Motor neuron (in vitro differentiated cells): ENCODE measurements around the gene SIRT3. TPM values are rescaled to one million over a fixed set of nuclear protein-coding genes. Genes with fewer than 3 reads are reported as not detected.
A peak's percentile ranks its signal among the peaks of the same experiment; 100 is the strongest.
"Not testable (repeated sequence)": the region's sequence is repeated elsewhere in the genome, so short reads cannot be mapped to it uniquely, and the experiment has no call there.

ENCODE experiments used
- ATAC-seq, 8 experiments: fragments of 200-7000 bp; cut with Tn5 transposase; replicated peaks in 6 of 8; 2 replicates each; pipeline ENCODE4 v1.8.0; 2021; ENCODE audit warnings: mild to moderate bottlenecking in 8 of 8, moderate library complexity in 8 of 8
- H3K27ac ChIP-seq, 2 donors: fragments of 250-450 bp; sonication (Bioruptor Pico); 2 replicates each; pipeline ENCODE4 v1.9.0; 2021; ENCODE audit warnings: antibody characterized with exemption in 2 of 2, mild to moderate bottlenecking in 2 of 2, moderate library complexity in 1 of 2
- H3K4me1 ChIP-seq, 2 donors: fragments of 250-450 bp; sonication (Bioruptor Pico); replicated peaks in 1 of 2; 2 replicates each; pipeline ENCODE4 v1.6.1; 2021; ENCODE audit warnings: antibody characterized with exemption in 2 of 2, mild to moderate bottlenecking in 2 of 2, moderate library complexity in 1 of 2
- H3K4me3 ChIP-seq, 5 donors: fragments of 250-450 bp; sonication (Bioruptor Pico); 2 replicates each; pipeline ENCODE4 v1.9.0; 2021; ENCODE audit warnings: antibody characterized with exemption in 5 of 5, mild to moderate bottlenecking in 5 of 5, moderate library complexity in 4 of 5
- WGBS, 10 experiments: fragments of 450-650 bp; shearing (Covaris generic); methylation state at CpG; one replicate each; pipeline ENCODE4 v1.0.0; 2022; 5-methylcytosine and 5-hydroxymethylcytosine counted together
- in situ Hi-C, 9 experiments: fragments of 400-800 bp; cut with MboI; loops; one replicate each; pipeline ENCODE4 v1.15.0; 2021; ENCODE audit warnings: low sequenced_read_pairs in 9 of 9, low pct_unique_long_range_greater_than_20kb in 2 of 9; ENCODE audit not compliant: unreplicated experiment in 9 of 9
- total RNA-seq, 8 experiments: library from RNA; unstranded; fragments of 300-600 nt; gene quantifications; 2 replicates each; pipeline versions ENCODE4 v1.2.3 to v1.2.4, GENCODE V29; 2022

SIRT3 gene
- total RNA-seq, 8 experiments from 2014 or later: 15.1 to 35.0 (median 16.6) TPM

- Histone ChIP-seq H3K4me1 (no peaks in the 10 kb centered on the region), H3K4me3 (no peak overlapping the region), H3K27ac (no peak overlapping the region)
- in situ Hi-C loops: no loop called here
- no peak for ATAC-seq
- 78 to 100% (median 95%) methylated on average over 1 to 7 of the region's 10 CpGs; no CpG with 5 or more reads in 1 of the 10 experiments for WGBS, 10 experiments
Observed at GRCh38 chr11:225734-226453, 10.2 kb downstream of the SIRT3 start.

DNA sequence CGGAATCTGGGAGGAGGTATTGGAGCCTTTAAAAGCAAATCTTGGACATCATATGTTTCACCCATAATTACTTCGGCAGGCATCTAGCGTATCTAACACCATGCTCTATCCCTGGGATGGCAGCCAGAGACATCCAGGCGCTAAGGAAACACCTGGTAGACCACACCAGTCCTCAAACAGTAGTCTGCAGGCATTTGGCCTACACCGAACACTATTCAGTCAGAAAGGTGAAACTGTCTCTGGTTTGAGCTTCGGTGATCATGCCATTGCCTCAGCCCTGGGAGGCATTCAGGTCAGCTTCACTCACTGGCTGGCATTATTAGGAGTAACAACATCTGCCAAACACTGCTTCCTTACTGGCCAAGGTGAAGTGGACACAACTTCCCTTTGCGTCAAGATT lies 11.7 kb downstream of the SIRT3 start:
- in situ Hi-C loops: no loop called here
- no peak overlapping the region for H3K4me3 ChIP-seq
- H3K4me1 ChIP-seq: no peaks in the 10 kb centered on the region
- no peak overlapping the region for H3K27ac ChIP-seq
- WGBS, 10 experiments: 80 to 100% (median 98%) methylated on average over 1 to 6 of the region's 7 CpGs; no CpG with 5 or more reads in 1 of the 10 experiments
- ATAC-seq: no peak

DNA sequence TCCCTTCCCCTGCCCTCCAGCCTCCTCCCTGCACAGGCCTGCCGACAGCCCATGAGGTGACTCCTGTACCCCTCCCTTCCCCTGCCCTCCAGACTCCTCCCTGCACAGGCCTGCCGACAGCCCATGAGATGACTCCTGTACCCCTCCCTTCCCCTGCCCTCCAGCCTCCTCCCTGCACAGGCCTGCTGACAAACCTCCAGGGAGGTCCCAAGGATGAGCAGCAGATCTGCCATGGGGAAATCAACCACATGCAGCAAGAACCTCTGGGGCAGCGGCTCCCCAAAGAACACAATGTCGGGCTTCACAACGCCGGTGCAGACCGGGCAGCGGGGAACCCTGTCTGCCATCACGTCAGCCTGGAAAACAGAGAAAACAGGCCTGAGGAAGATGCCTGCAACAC lies 12.3 kb downstream of the SIRT3 start:
- no CpG with 5 or more reads among the region's 9 CpGs for WGBS, 10 experiments
- in situ Hi-C loops: no loop called here
- ATAC-seq: peak in 2 of 8 experiments; percentile 46 to 84
- Histone ChIP-seq H3K27ac (no peak overlapping the region), H3K4me1 (no peaks in the 10 kb centered on the region), H3K4me3 (no peak overlapping the region)

DNA sequence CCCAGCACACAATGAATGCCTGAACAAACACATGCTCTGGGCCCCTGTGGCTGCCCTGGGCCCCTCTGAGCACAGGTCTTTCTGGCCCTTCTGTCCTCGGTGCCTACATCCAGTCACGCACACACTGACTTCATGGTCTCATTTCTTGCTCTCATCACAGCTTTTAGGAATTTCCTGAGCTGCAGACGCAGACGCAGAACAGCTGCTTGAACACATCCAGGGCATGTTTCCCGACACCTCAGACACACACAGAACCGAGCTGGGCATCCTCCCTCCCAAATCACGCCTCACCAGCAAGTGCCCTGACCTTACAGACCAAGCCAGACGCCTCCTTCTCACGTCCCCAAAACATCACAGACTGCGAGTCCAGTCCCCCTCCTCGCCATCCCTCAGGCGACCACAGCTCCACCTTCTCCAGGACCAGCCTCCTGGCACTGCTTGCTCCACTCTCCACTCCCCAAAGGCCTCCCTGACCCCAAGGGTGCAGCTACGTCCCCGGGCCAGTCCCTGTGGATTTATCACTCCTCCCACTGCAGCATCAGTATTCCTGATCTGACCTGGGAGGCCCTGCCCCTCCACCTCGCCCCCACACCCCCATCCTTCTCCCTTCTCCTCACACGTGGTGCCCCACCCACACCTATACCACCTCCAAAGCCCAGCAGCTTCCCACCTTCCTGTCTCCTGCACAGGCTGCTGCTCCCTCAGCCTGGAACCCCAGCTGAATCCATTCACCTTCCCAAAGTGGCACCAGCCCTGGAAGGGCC lies 12.9 kb downstream of the SIRT3 start:
- Histone ChIP-seq H3K4me3 (no peak overlapping the region), H3K27ac (no peak overlapping the region), H3K4me1 (no peaks in the 10 kb centered on the region)
- WGBS, 10 experiments: 33 to 100% (median 77%) methylated on average over 1 to 10 of the region's 16 CpGs; no CpG with 5 or more reads in 5 of the 10 experiments
- peak in 1 of 8 experiments; percentile 16 for ATAC-seq
- in situ Hi-C loops: no loop called here

- ATAC-seq: peak in 1 of 8 experiments; percentile 31
- in situ Hi-C loops: no loop called here
- Histone ChIP-seq H3K4me1 (no peaks in the 10 kb centered on the region), H3K27ac (no peak overlapping the region), H3K4me3 (no peak overlapping the region)
- 83 to 100% (median 95%) methylated on average over 1 to 5 of the region's 14 CpGs; no CpG with 5 or more reads in 2 of the 10 experiments for WGBS, 10 experiments
Observed at GRCh38 chr11:221998-222789, 13.9 kb downstream of the SIRT3 start.

- H3K4me3 ChIP-seq: no peak overlapping the region
- 57 to 100% (median 83%) methylated on average over 2 to 7 of the region's 7 CpGs; no CpG with 5 or more reads in 1 of the 10 experiments for WGBS, 10 experiments
- H3K4me1 ChIP-seq: no peaks in the 10 kb centered on the region
- no peak overlapping the region for H3K27ac ChIP-seq
- ATAC-seq: no peak
- in situ Hi-C loops: no loop called here
Observed at GRCh38 chr11:221539-221938, 14.6 kb downstream of the SIRT3 start.

DNA sequence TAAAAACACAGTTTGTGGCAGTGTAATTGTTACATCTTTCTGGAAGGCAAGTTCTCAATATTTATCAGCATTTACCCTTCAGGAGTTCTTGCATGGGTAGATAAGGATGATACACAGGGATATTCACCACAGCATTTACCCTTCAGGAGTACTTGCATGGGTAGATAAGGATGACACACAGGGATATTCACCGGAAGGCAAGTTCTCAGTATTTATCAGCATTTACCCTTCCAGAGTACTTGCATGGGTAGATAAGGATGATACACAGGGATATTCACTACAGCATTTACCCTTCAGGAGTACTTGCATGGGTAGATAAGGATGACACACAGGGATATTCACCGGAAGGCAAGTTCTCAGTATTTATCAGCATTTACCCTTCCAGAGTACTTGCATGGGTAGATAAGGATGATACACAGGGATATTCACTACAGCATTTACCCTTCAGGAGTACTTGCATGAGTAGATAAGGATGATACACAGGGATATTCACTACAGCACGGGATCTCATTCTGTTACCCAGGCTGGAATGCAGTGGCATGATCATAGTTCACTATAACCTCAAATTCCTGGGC lies 15.4 kb downstream of the SIRT3 start:
- H3K4me3 ChIP-seq, H3K27ac ChIP-seq, H3K4me1 ChIP-seq, ATAC-seq, in situ Hi-C loops: not testable (repeated sequence)
- no CpG with 5 or more reads among the region's 3 CpGs for WGBS, 10 experiments

- in situ Hi-C loops: no loop called here
- no peak for ATAC-seq
- WGBS, 10 experiments: 20 to 98% (median 86%) methylated on average over 1 to 16 of the region's 29 CpGs; no CpG with 5 or more reads in 1 of the 10 experiments
- H3K4me3 ChIP-seq: no peak overlapping the region
- no peaks in the 10 kb centered on the region for H3K4me1 ChIP-seq
- H3K27ac ChIP-seq: no peak overlapping the region
Observed at GRCh38 chr11:218815-219593, 17.1 kb downstream of the SIRT3 start.

DNA sequence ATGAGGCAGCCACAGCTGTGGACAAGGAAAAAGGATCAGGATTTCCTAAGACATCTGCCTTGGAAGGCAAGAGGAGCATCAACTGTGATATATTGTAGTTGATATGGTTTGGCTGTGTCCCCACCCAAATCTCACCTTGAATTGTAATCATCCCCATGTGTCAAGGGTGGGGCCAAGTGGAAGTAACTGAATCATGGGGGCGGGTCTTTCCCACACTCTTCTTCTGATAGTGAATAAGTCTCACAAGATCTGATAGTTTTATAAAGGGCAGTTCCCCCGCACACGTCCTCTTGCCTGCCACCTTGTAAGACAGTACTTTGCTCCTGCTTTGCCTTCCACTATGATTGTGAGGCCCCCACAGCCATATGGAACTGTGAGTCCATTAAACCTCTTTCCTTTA lies 18.4 kb downstream of the SIRT3 start:
- 80 to 100% (median 80%) methylated on average over 1 to 2 of the region's 3 CpGs; no CpG with 5 or more reads in 7 of the 10 experiments for WGBS, 10 experiments
- in situ Hi-C loops: no loop called here
- H3K27ac ChIP-seq: no peak overlapping the region
- H3K4me1 ChIP-seq: no peaks in the 10 kb centered on the region
- no peak overlapping the region for H3K4me3 ChIP-seq
- peak in 3 of 8 experiments; percentile 12 to 25 (median 16) for ATAC-seq

- 20 to 100% (median 95%) methylated on average over 1 to 10 of the region's 11 CpGs; no CpG with 5 or more reads in 3 of the 10 experiments for WGBS, 10 experiments
- in situ Hi-C loops: no loop called here
- peak in 4 of 8 experiments; percentile 3 to 68 (median 16) for ATAC-seq
- no peaks in the 10 kb centered on the region for H3K4me1 ChIP-seq
- H3K27ac ChIP-seq: no peak overlapping the region
- no peak overlapping the region for H3K4me3 ChIP-seq
Observed at GRCh38 chr11:216081-216974, 19.8 kb downstream of the SIRT3 start.

DNA sequence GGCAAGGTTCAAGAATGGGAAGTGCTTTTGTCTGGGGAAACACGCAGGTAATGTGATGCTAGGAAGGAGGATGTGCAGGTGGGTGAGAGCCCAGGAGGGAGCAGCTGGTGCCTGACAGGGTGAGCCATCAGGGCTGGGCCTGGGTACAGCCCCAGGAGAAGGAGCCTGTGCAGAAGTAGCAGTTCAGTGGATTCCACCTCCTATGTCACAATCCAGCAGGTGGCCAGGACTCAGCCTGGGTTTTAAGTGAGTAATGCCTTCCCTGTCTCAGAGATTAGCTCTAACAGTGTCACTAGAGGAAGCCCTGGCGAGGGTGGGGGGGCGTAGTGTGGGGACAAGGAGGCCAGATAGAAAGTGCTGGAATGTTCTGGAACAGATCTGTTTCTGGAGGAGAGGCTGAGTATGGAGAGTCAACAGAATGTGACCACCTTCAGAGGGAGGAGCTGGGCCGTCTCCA lies 20.5 kb downstream of the SIRT3 start:
- no peaks in the 10 kb centered on the region for H3K4me1 ChIP-seq
- WGBS, 10 experiments: 79 to 100% (median 93%) methylated on average over 1 to 3 of the region's 4 CpGs; no CpG with 5 or more reads in 7 of the 10 experiments
- H3K27ac ChIP-seq: no peak overlapping the region
- peak in 7 of 8 experiments; percentile 4 to 18 (median 14) for ATAC-seq
- H3K4me3 ChIP-seq: no peak overlapping the region
- in situ Hi-C loops: no loop called here
